ENCODE measurements around the gene CCDC15.

CCDC15 gene

GRCh38 chr11:124928942-124929665, 24.9 kb upstream of the CCDC15 start:
- no peaks in the 10 kb centered on the region for H3K9me3 ChIP-seq (ENCODE audit: control insufficient read depth, insufficient read depth, low read length)
- no peaks in the 10 kb centered on the region for H3K36me3 ChIP-seq (ENCODE audit: control insufficient read depth, insufficient read depth, low read length)
- H3K4me1 ChIP-seq (ENCODE audit: control insufficient read depth, insufficient read depth, low read length) = no peaks in the 10 kb centered on the region
- H3K27ac ChIP-seq (ENCODE audit: low read length) = no peak overlapping the region
- H3K27me3 ChIP-seq (ENCODE audit: control insufficient read depth, insufficient read depth, low read length) = no peaks in the 10 kb centered on the region
- no peak overlapping the region for H3K4me3 ChIP-seq (ENCODE audit: low read length)
- DNase-seq (ENCODE audit: low read depth, low spot score) = no peak
- WGBS (ENCODE audit: insufficient coverage, insufficient read length) = no CpG with 5 or more reads among the region's 4 CpGs

DNA sequence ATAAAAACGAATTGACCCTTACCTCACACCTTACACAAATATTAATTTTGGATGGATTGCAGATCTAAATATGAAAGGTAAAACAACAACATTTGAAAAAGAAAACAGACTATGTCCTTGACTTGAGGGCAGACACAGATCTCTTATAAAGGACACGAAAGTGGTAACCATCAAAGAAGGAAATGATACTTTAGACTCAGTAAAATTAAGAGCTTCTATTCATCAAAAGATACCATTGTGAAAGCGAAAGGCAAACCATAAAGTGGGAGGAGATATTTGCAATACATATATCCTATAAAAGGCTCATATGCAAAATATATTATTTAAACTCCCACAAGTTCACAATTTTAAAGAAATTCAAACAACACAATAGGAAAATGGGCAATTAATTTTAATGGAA, 23.2 kb upstream of the CCDC15 start:
- H3K36me3 ChIP-seq (ENCODE audit: control insufficient read depth, insufficient read depth, low read length) = no peaks in the 10 kb centered on the region
- no peaks in the 10 kb centered on the region for H3K9me3 ChIP-seq (ENCODE audit: control insufficient read depth, insufficient read depth, low read length)
- DNase-seq (ENCODE audit: low read depth, low spot score) = no peak
- WGBS (ENCODE audit: insufficient coverage, insufficient read length) = no CpG with 5 or more reads among the region's 3 CpGs
- H3K4me3 ChIP-seq (ENCODE audit: low read length) = no peak overlapping the region
- H3K4me1 ChIP-seq (ENCODE audit: control insufficient read depth, insufficient read depth, low read length) = no peaks in the 10 kb centered on the region
- no peak overlapping the region for H3K27ac ChIP-seq (ENCODE audit: low read length)
- H3K27me3 ChIP-seq (ENCODE audit: control insufficient read depth, insufficient read depth, low read length) = no peaks in the 10 kb centered on the region

DNA sequence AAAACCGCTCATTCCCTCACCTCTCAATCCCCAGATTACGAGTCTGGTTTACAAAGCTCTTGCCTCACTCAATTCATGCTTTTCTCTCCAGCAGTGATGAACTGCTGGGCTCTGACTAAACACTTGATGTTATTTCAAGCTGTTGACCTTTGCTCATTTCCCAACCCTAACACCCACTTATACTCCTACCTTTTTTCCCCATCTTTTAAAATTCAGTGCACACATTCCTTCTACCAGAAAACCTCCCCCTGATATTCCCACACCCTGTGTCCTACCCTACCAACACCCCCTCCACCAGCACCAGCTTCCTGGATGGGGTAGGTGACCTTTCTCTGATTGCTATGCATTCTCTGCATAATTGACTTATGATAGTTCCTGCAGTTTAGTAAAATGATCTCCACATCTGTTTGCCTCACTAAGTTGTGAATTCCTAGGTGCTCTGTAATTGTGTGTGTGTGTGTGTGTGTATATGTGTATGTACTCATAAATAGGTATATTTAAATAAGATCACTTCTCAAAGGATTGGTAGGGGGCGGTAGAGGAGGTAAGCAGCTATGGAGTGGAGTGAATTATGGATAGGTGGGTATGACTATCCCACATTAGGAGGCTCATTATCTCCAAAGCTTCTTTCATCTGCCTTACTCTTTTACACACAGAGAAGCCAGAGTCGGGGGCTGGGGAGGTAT, 19.0 kb upstream of the CCDC15 start:
- no CpG with 5 or more reads among the region's 4 CpGs for WGBS (ENCODE audit: insufficient coverage, insufficient read length)

GRCh38 chr11:124935548-124936514, 18.2 kb upstream of the CCDC15 start, which contains the start of gene HEPACAM:
Gene HEPACAM (minus strand): TSS chr11:124936047. CDS start chr11:124936006, 41 bp downstream.
- no peak within 1 kb of the TSS for H3K27ac ChIP-seq (ENCODE audit: low read length)
- H3K4me3 ChIP-seq (ENCODE audit: low read length) = no peak within 1 kb of the TSS
- no peaks in the 10 kb centered on the region for H3K9me3 ChIP-seq (ENCODE audit: control insufficient read depth, insufficient read depth, low read length)
- no peaks in the 10 kb centered on the region for H3K36me3 ChIP-seq (ENCODE audit: control insufficient read depth, insufficient read depth, low read length)
- no peaks in the 10 kb centered on the region for H3K27me3 ChIP-seq (ENCODE audit: control insufficient read depth, insufficient read depth, low read length)
- no peak for DNase-seq (ENCODE audit: low read depth, low spot score)
- no peaks in the 10 kb centered on the region for H3K4me1 ChIP-seq (ENCODE audit: control insufficient read depth, insufficient read depth, low read length)
- WGBS (ENCODE audit: insufficient coverage, insufficient read length) = no CpG with 5 or more reads among the region's 18 CpGs

More for the DNA sequence above, 19.0 kb upstream of the CCDC15 start:
- H3K4me3 ChIP-seq (ENCODE audit: low read length) = no peak overlapping the region
- H3K27ac ChIP-seq (ENCODE audit: low read length) = no peak overlapping the region
- no peaks in the 10 kb centered on the region for H3K9me3 ChIP-seq (ENCODE audit: control insufficient read depth, insufficient read depth, low read length)
- no peaks in the 10 kb centered on the region for H3K4me1 ChIP-seq (ENCODE audit: control insufficient read depth, insufficient read depth, low read length)
- DNase-seq (ENCODE audit: low read depth, low spot score) = no peak
- no peaks in the 10 kb centered on the region for H3K36me3 ChIP-seq (ENCODE audit: control insufficient read depth, insufficient read depth, low read length)
- H3K27me3 ChIP-seq (ENCODE audit: control insufficient read depth, insufficient read depth, low read length) = no peaks in the 10 kb centered on the region

DNA sequence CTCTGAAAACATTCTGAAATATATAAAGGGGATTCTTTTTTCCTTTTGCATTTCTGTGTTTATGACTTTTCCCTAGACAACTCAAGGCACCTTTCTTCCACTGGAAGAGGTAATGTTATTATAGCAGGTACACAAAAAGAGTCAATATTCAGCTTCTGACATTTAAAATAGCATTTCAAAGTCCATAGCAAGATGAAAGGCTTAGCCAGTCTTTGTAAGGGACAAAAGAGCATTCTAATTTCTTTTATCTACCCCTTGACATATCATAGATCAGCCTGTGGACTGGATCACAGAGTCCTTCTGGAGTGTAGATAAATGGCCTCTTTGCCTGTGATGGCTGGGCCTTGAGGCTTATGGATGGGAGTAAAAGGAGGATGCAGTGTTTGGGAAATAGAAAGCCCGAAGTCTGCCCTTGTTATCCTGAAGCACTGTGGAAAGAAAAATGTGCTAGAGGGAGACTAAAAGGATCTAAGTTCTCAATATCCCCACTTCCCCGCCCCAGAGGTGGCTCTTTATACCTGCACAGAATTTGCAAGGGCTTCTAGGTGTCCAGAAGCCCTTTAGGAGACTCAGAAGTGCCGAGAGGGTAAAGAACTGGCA, 16.6 kb upstream of the CCDC15 start:
- Histone ChIP-seq H3K27me3 (ENCODE audit: control insufficient read depth, insufficient read depth, low read length) (no peaks in the 10 kb centered on the region), H3K4me1 (ENCODE audit: control insufficient read depth, insufficient read depth, low read length) (no peaks in the 10 kb centered on the region), H3K9me3 (ENCODE audit: control insufficient read depth, insufficient read depth, low read length) (no peaks in the 10 kb centered on the region), H3K27ac (ENCODE audit: low read length) (no peak overlapping the region), H3K4me3 (ENCODE audit: low read length) (no peak overlapping the region), H3K36me3 (ENCODE audit: control insufficient read depth, insufficient read depth, low read length) (no peaks in the 10 kb centered on the region)
- DNase-seq (ENCODE audit: low read depth, low spot score) = no peak
- WGBS (ENCODE audit: insufficient coverage, insufficient read length) = no CpG with 5 or more reads among the region's 3 CpGs

DNA sequence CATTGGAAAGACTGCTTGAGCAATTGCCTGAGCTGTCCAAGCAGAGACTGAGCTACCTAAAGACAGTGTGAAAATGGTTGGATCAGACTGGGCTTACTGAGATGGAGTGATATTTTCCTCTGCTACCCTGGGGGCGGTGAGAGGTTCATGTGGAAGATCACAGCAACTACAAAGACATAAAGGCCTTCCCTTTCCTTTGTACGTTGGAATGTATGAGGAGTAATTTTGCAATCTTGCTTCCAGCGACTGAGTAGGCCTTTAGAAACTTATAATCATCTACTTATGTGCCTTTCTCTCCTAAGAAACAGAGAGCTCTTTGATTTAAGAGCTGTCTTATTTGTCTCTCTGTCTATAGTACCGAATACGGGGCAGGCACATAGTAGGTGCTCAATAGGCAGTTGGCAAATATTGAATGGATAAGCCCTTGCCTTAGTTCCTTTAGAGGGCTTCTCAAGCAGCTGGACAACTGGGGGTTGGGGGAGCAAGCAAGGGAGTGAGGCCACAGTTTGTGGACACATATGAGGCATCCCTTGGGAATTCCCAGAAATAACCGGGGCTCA, 15.7 kb upstream of the CCDC15 start:
- Histone ChIP-seq H3K27ac (ENCODE audit: low read length) (no peak overlapping the region), H3K36me3 (ENCODE audit: control insufficient read depth, insufficient read depth, low read length) (no peaks in the 10 kb centered on the region), H3K27me3 (ENCODE audit: control insufficient read depth, insufficient read depth, low read length) (no peaks in the 10 kb centered on the region), H3K4me1 (ENCODE audit: control insufficient read depth, insufficient read depth, low read length) (no peaks in the 10 kb centered on the region), H3K9me3 (ENCODE audit: control insufficient read depth, insufficient read depth, low read length) (no peaks in the 10 kb centered on the region), H3K4me3 (ENCODE audit: low read length) (no peak overlapping the region)
- no peak for DNase-seq (ENCODE audit: low read depth, low spot score)
- WGBS (ENCODE audit: insufficient coverage, insufficient read length) = no CpG with 5 or more reads among the region's 6 CpGs

DNA sequence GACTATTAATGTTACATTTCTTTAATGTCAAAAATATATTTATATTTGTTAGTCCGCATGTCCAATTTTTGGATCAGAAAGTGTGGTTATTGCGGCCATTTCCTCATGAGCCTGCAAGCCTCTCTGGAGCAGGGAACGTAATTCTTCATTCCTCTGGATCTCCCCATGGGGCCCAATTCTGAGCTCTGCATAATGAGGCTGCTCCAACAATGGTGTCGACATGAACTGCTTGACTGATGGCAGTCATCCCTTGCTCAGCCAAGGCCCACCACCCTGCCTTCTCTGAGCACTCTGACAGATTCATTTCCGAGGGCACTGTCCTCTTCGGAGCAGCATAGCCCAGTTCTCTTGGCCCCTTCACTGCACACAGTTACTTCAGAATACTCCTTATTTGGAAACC, 15.0 kb upstream of the CCDC15 start:
- H3K4me1 ChIP-seq (ENCODE audit: control insufficient read depth, insufficient read depth, low read length) = no peaks in the 10 kb centered on the region
- no CpG with 5 or more reads among the region's 6 CpGs for WGBS (ENCODE audit: insufficient coverage, insufficient read length)
- no peak overlapping the region for H3K4me3 ChIP-seq (ENCODE audit: low read length)
- H3K27ac ChIP-seq (ENCODE audit: low read length) = no peak overlapping the region
- no peaks in the 10 kb centered on the region for H3K36me3 ChIP-seq (ENCODE audit: control insufficient read depth, insufficient read depth, low read length)
- no peaks in the 10 kb centered on the region for H3K27me3 ChIP-seq (ENCODE audit: control insufficient read depth, insufficient read depth, low read length)
- no peaks in the 10 kb centered on the region for H3K9me3 ChIP-seq (ENCODE audit: control insufficient read depth, insufficient read depth, low read length)
- no peak for DNase-seq (ENCODE audit: low read depth, low spot score)

DNA sequence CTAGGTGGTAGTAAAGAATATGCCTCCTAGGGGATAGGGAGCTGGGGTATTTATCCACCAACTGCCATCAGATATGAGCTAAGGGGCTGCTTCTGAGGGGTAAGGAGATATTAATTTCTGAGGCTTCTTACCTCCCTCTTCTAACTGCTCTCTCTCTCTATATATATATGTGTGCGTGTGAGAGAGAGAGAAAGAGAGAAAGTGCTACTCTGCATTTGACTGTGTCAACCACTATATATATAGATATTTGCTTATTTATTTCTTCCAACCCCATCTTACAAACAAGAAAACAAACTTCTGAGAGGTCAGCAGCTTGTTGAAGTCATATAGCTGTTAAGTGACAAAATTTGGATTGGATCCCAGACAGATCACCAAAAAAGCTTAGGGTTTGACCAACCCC, 12.3 kb upstream of the CCDC15 start:
- Histone ChIP-seq H3K36me3 (ENCODE audit: control insufficient read depth, insufficient read depth, low read length) (no peaks in the 10 kb centered on the region), H3K4me1 (ENCODE audit: control insufficient read depth, insufficient read depth, low read length) (no peaks in the 10 kb centered on the region), H3K9me3 (ENCODE audit: control insufficient read depth, insufficient read depth, low read length) (no peaks in the 10 kb centered on the region), H3K27ac (ENCODE audit: low read length) (no peak overlapping the region), H3K4me3 (ENCODE audit: low read length) (no peak overlapping the region), H3K27me3 (ENCODE audit: control insufficient read depth, insufficient read depth, low read length) (no peaks in the 10 kb centered on the region)
- no peak for DNase-seq (ENCODE audit: low read depth, low spot score)
- no CpG with 5 or more reads among the region's 1 CpG for WGBS (ENCODE audit: insufficient coverage, insufficient read length)

DNA sequence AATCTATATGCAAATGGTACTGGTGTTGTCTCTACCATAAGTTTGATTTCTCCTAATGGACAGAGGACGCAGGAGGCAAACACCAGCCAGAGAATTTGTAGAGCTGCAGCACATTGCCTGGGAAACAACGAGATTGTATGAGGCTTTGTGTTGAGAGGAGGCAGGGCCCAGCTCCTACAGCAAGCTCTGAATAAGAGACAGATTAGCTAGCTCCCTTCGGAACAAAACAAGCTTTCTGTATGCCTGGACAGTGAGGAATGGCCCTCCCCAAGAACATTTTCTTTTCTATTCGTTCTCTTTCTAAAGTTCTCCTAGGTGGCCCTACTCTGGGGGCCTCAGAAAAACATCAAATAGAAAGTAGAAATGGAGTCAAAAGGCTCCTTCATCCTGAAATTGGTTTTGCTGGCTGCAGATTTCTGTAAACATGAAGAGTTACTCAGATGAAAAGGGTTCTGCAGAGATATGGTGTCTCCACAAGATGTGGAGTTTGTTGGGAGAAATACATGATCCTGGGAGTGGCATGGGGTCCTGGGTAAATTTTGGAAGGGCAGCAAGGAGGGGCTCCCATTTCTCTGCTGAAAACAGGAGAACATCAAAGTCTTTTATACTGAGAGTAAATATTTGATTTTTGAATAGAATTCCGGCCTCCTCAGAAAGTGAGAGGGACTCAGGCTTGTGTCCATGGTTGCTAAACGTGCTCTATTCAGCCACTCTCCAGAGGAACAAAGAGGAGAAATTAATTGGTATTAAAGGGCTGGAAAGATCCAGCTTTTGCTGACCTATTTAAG, 11.3 kb upstream of the CCDC15 start:
- no CpG with 5 or more reads among the region's 6 CpGs for WGBS (ENCODE audit: insufficient coverage, insufficient read length)
- H3K9me3 ChIP-seq (ENCODE audit: control insufficient read depth, insufficient read depth, low read length) = no peaks in the 10 kb centered on the region

More for the DNA sequence above, 11.3 kb upstream of the CCDC15 start:
- no peak overlapping the region for H3K4me3 ChIP-seq (ENCODE audit: low read length)
- DNase-seq (ENCODE audit: low read depth, low spot score) = no peak
- no peak overlapping the region for H3K27ac ChIP-seq (ENCODE audit: low read length)
- H3K4me1 ChIP-seq (ENCODE audit: control insufficient read depth, insufficient read depth, low read length) = no peaks in the 10 kb centered on the region
- no peaks in the 10 kb centered on the region for H3K36me3 ChIP-seq (ENCODE audit: control insufficient read depth, insufficient read depth, low read length)
- no peaks in the 10 kb centered on the region for H3K27me3 ChIP-seq (ENCODE audit: control insufficient read depth, insufficient read depth, low read length)
